Stimulated activated CD8-positive, alpha-beta memory T cell treated with anti-CD3 and anti-CD28 coated beads, Interleukin-15, amount 100 ng/mL, for 1 hour (primary cell): ENCODE data around the gene NOPCHAP1.
A peak's percentile ranks its signal among the peaks of the same experiment; 100 is the strongest.
"Not testable (repeated sequence)": the region's sequence is repeated elsewhere in the genome, so short reads cannot be mapped to it uniquely, and the experiment has no call there.

ENCODE experiments used
- DNase-seq: peaks from one replicate; pipeline ENCODE4 v3.0.0-alpha.2; 2020; ENCODE audit warnings: low read depth

NOPCHAP1 gene

GRCh38 chr12:104986022-104986941 is at the start of gene NOPCHAP1:
Gene NOPCHAP1, plus strand, starts transcription at chr12:104986316. Its CDS starts 37 bp downstream, at chr12:104986353.
- DNase-seq, result peak; percentile 72

- DNase-seq, result no peak
These were observed 47.7 kb upstream of the NOPCHAP1 start for GRCh38 chr12:104938371-104938770.

- DNase-seq, result no peak
These were observed 47.0 kb upstream of the NOPCHAP1 start for GRCh38 chr12:104939089-104939488.

- no peak for DNase-seq
These were observed 44.7 kb upstream of the NOPCHAP1 start for GRCh38 chr12:104941454-104941853.

GRCh38 chr12:104942075-104942474 is 44.0 kb upstream of the NOPCHAP1 start:
- no peak for DNase-seq

- DNase-seq, result not testable (repeated sequence)
These were observed 42.7 kb upstream of the NOPCHAP1 start for GRCh38 chr12:104943401-104943800.

GRCh38 chr12:104944252-104944651 is 41.9 kb upstream of the NOPCHAP1 start:
- DNase-seq, result no peak

- not testable (repeated sequence) for DNase-seq
These were observed 37.4 kb upstream of the NOPCHAP1 start for GRCh38 chr12:104948716-104949115.

- no peak for DNase-seq
These were observed 34.2 kb upstream of the NOPCHAP1 start for GRCh38 chr12:104951759-104952509.

GRCh38 chr12:104952816-104953215 is 33.3 kb upstream of the NOPCHAP1 start:
- no peak for DNase-seq

- no peak for DNase-seq
These were observed 32.8 kb upstream of the NOPCHAP1 start for GRCh38 chr12:104953323-104953722.

GRCh38 chr12:104955703-104956102 is 30.4 kb upstream of the NOPCHAP1 start:
- DNase-seq, result no peak

GRCh38 chr12:104956870-104957718 is 29.0 kb upstream of the NOPCHAP1 start:
- no peak for DNase-seq

- no peak for DNase-seq
These were observed 28.5 kb upstream of the NOPCHAP1 start for GRCh38 chr12:104957719-104958000.

GRCh38 chr12:104958001-104958804 is 27.9 kb upstream of the NOPCHAP1 start, which contains the start of gene SLC41A2:
Gene SLC41A2, minus strand, starts transcription at chr12:104958290. Its CDS starts 29,763 bp downstream, at chr12:104928527.
- DNase-seq, result peak; percentile 45

- no peak for DNase-seq
These were observed 27.2 kb upstream of the NOPCHAP1 start for GRCh38 chr12:104958805-104959334.

GRCh38 chr12:104959335-104959841 is 26.7 kb upstream of the NOPCHAP1 start:
- no peak for DNase-seq

GRCh38 chr12:104960464-104960863 is 25.7 kb upstream of the NOPCHAP1 start:
- DNase-seq, result no peak

GRCh38 chr12:104963757-104964156 is 22.4 kb upstream of the NOPCHAP1 start:
- DNase-seq, result no peak

- no peak for DNase-seq
These were observed 21.8 kb upstream of the NOPCHAP1 start for GRCh38 chr12:104964167-104964855.
